Measurements from ENCODE around the gene EMP2. TPM values are rescaled to one million over a fixed set of nuclear protein-coding genes. Genes with fewer than 3 reads are reported as not detected.

EMP2 gene
- polyA plus RNA-seq, 1 donor from 2014 or later: 0.14 TPM

DNA sequence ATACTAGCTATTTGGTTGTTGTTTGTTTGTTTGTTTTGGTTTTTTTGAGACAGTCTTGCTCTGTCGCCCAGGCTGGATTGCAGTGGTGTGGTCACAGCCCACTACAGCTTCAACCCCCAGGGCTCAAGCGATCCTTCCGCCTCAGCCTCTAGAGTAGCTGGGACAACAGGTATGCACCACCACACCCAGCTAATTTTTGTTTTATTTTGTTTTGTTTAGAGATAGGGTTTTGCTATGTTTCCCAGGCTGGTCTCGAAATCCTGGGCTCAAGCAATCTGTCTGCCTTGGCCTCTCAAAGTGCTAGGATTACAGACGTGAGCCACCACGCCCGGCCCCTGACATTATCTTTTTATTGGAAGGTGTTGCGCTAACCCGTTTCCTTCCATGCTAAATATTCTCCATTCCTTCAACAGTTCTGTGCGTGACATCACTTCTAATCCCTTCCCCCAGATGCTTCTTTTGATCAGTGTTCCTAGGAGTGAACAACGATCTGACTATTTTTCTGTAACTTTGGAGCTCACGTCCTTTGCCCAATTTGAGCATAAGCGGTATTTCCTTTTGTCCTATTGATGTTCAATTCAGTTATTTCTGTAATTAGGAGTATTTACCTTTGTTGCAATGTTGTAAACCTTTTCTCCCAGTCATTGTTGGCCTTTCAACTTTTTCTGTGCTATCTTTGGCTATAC lies 30.2 kb upstream of the EMP2 start:
- H3K27me3 ChIP-seq (ENCODE audit: insufficient read depth, low read depth, low read length): no peaks in the 10 kb centered on the region
- H3K36me3 ChIP-seq (ENCODE audit: insufficient read depth, low read length): no peaks in the 10 kb centered on the region
- H3K27ac ChIP-seq (ENCODE audit: low read length): no peak overlapping the region
- H2AFZ ChIP-seq (ENCODE audit: low read depth, low read length): no peak overlapping the region
- H3K4me3 ChIP-seq (ENCODE audit: low read length): no peak overlapping the region
- no peaks in the 10 kb centered on the region for H3F3A ChIP-seq (ENCODE audit: insufficient read depth, low read length, poor library complexity, severe bottlenecking)
- TF ChIP-seq RAD21 (conservative IDR thresholded peaks at IDR 0.05) (no peak), POLR2AphosphoS5 (IDR thresholded peaks at IDR 0.05) (no peak), CTCF (IDR thresholded peaks at IDR 0.05; ENCODE audit: poor library complexity, severe bottlenecking) (no peak), EP300 (conservative IDR thresholded peaks at IDR 0.05; ENCODE audit: poor library complexity, severe bottlenecking) (no peak), SMC3 (conservative IDR thresholded peaks at IDR 0.05; ENCODE audit: poor library complexity) (no peak), MXI1 (conservative IDR thresholded peaks at IDR 0.05; ENCODE audit: poor library complexity, severe bottlenecking) (no peak), TAF1 (IDR thresholded peaks at IDR 0.05; ENCODE audit: low read depth) (no peak), EZH2 (IDR thresholded peaks at IDR 0.05; ENCODE audit: borderline replicate concordance, insufficient read depth, low read length, poor library complexity, severe bottlenecking) (no peak)
- TF ChIP-seq, protein P1, sequence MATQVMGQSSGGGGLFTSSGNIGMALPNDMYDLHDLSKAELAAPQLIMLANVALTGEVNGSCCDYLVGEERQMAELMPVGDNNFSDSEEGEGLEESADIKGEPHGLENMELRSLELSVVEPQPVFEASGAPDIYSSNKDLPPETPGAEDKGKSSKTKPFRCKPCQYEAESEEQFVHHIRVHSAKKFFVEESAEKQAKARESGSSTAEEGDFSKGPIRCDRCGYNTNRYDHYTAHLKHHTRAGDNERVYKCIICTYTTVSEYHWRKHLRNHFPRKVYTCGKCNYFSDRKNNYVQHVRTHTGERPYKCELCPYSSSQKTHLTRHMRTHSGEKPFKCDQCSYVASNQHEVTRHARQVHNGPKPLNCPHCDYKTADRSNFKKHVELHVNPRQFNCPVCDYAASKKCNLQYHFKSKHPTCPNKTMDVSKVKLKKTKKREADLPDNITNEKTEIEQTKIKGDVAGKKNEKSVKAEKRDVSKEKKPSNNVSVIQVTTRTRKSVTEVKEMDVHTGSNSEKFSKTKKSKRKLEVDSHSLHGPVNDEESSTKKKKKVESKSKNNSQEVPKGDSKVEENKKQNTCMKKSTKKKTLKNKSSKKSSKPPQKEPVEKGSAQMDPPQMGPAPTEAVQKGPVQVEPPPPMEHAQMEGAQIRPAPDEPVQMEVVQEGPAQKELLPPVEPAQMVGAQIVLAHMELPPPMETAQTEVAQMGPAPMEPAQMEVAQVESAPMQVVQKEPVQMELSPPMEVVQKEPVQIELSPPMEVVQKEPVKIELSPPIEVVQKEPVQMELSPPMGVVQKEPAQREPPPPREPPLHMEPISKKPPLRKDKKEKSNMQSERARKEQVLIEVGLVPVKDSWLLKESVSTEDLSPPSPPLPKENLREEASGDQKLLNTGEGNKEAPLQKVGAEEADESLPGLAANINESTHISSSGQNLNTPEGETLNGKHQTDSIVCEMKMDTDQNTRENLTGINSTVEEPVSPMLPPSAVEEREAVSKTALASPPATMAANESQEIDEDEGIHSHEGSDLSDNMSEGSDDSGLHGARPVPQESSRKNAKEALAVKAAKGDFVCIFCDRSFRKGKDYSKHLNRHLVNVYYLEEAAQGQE (IDR thresholded peaks at IDR 0.05; ENCODE audit: borderline replicate concordance): no peak
- no peaks in the 10 kb centered on the region for H4K20me1 ChIP-seq (ENCODE audit: insufficient read depth)
- H3K79me2 ChIP-seq (replicated peaks; ENCODE audit: insufficient read depth, low read length): no peaks in the 10 kb centered on the region
- H3K9ac ChIP-seq (ENCODE audit: low read length): no peak overlapping the region
- H3K9me2 ChIP-seq (ENCODE audit: insufficient read depth, low read length): no peaks in the 10 kb centered on the region
- no peaks in the 10 kb centered on the region for H3K9me3 ChIP-seq (ENCODE audit: low read length)
- H3K4me2 ChIP-seq (ENCODE audit: low read length): no peak overlapping the region

- Histone ChIP-seq H3K4me2 (ENCODE audit: low read length) (no peak overlapping the region), H3K36me3 (ENCODE audit: insufficient read depth, low read length) (no peaks in the 10 kb centered on the region), H3K79me2 (replicated peaks; ENCODE audit: insufficient read depth, low read length) (no peaks in the 10 kb centered on the region), H3K27me3 (ENCODE audit: insufficient read depth, low read depth, low read length) (no peaks in the 10 kb centered on the region), H3K27ac (ENCODE audit: low read length) (no peak overlapping the region), H3K9ac (ENCODE audit: low read length) (no peak overlapping the region), H2AFZ (ENCODE audit: low read depth, low read length) (no peak overlapping the region), H3F3A (ENCODE audit: insufficient read depth, low read length, poor library complexity, severe bottlenecking) (no peaks in the 10 kb centered on the region), H3K9me3 (ENCODE audit: low read length) (no peaks in the 10 kb centered on the region), H4K20me1 (ENCODE audit: insufficient read depth) (no peaks in the 10 kb centered on the region), H3K4me3 (ENCODE audit: low read length) (no peak overlapping the region), H3K9me2 (ENCODE audit: insufficient read depth, low read length) (no peaks in the 10 kb centered on the region)
- TF ChIP-seq EZH2 (IDR thresholded peaks at IDR 0.05; ENCODE audit: borderline replicate concordance, insufficient read depth, low read length, poor library complexity, severe bottlenecking): no peak
- no peak for TF ChIP-seq POLR2AphosphoS5 (IDR thresholded peaks at IDR 0.05)
- TF ChIP-seq CTCF (IDR thresholded peaks at IDR 0.05; ENCODE audit: poor library complexity, severe bottlenecking): no peak
- TF ChIP-seq MXI1 (conservative IDR thresholded peaks at IDR 0.05; ENCODE audit: poor library complexity, severe bottlenecking): no peak
Measured at GRCh38 chr16:10609402-10609774, 29.0 kb upstream of the EMP2 start.

All from neural cell (in vitro differentiated cells).